Activated CD4-positive, alpha-beta T cell treated with anti-CD3 and anti-CD28 coated beads for 36 hours (primary cell): ENCODE measurements around the gene ITPK1. TPM values are rescaled to one million over a fixed set of nuclear protein-coding genes. Genes with fewer than 3 reads are reported as not detected.

ENCODE experiments used
- ATAC-seq: fragments of 200-7000 bp; cut with Tn5 transposase; one replicate; pipeline ENCODE4 v1.10.0; 2021; ENCODE audit warnings: mild to moderate bottlenecking, moderate library complexity
- CTCF ChIA-PET: fragments of 350-600 bp; sonication (Branson Sonifier 250); formaldehyde crosslinking; loops from one replicate; lab custom pipeline; 2021; ENCODE audit warnings: antibody characterized with exemption; lab: Charles Lee
- POLR2A ChIA-PET: fragments of 350-600 bp; sonication (Branson Sonifier 250); formaldehyde crosslinking; loops from one replicate; lab custom pipeline; 2021; ENCODE audit warnings: antibody characterized with exemption, inconsistent platforms; lab: Charles Lee
- DNase-seq: peaks from one replicate; pipeline ENCODE4 v3.0.0-alpha.2; 2020
- H3K27ac Mint-ChIP-seq: one replicate; pipeline ENCODE4 v1.8.0; 2021; ENCODE audit warnings: mixed read lengths
- H3K27me3 Mint-ChIP-seq: one replicate; pipeline ENCODE4 v1.8.0; 2021; ENCODE audit warnings: mixed read lengths
- H3K36me3 Mint-ChIP-seq: one replicate; pipeline ENCODE4 v1.8.0; 2021; ENCODE audit warnings: low read depth, mixed read lengths
- H3K4me1 Mint-ChIP-seq: one replicate; pipeline ENCODE4 v1.8.0; 2021; ENCODE audit warnings: mixed read lengths
- H3K4me3 Mint-ChIP-seq: one replicate; pipeline ENCODE4 v1.8.0; 2021; ENCODE audit warnings: mild to moderate bottlenecking, moderate library complexity, mixed read lengths
- H3K9me3 Mint-ChIP-seq: one replicate; pipeline ENCODE4 v1.8.0; 2021; ENCODE audit warnings: low read depth, mixed read lengths
- intact Hi-C, 2 experiments: fragments of 100-400 bp; cut with DNase I in 1 of 2; cut with micrococcal nuclease in 1 of 2; formaldehyde crosslinking; loops; one replicate each; pipeline versions ENCODE4 v1.14.2 to v1.15.1; 2022 to 2024; cut with DNase I, micrococcal nuclease
- total RNA-seq, 2 experiments: library from RNA; stranded (reverse); gene quantifications; one replicate each; pipeline ENCODE4 v1.2.3, GENCODE V29; 2021

ITPK1 gene
- total RNA-seq, 2 experiments from 2014 or later = 31.0 to 35.5 TPM

DNA sequence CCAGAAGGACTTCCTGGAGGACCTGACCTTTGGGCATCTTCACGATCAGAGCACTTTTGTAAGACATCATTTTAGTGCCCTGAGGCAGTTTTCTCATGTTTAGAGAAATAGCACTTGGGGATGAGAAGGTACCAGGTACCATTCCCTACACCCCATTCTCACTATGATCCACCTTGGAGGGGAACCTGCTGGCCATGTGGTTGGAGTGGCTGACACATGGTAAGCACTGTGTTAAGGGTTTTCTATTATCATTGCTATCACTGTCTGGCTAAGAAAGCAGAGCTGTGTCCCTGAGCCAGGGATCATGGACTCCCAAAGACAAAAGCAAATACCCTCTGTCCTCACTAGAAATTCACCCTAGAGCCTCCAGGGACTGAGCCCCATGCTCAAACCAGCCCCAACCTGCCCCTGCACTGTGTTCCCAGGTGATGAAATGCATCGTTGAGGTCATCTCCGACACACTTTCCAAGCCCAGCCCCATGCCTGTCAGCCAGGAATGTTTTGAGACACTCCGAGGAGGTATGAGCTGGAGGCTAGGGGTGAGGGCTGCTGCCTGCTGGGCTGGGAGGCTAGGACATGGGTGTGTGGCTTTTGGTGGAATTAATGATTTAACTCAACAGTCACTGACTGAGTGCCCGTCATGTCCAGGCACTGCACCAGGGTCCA lies 189.4 kb downstream of the ITPK1 start:
- Mint-ChIP-seq H3K36me3 (no peaks in the 10 kb centered on the region), H3K4me3 (no peak overlapping the region), H3K4me1 (peaks cover 3% of the 10 kb centered on the region), H3K27ac (no peak overlapping the region), H3K9me3 (no peaks in the 10 kb centered on the region), H3K27me3 (peaks cover 17% of the 10 kb centered on the region)
- no peak for DNase-seq
- CTCF ChIA-PET = no interaction called here
- intact Hi-C loops = no loop called here
- POLR2A ChIA-PET = no interaction called here
- no peak for ATAC-seq

GRCh38 chr14:92925446-92925845 lies 190.3 kb downstream of the ITPK1 start:
- H3K9me3 Mint-ChIP-seq = no peaks in the 10 kb centered on the region
- no peaks in the 10 kb centered on the region for H3K36me3 Mint-ChIP-seq
- POLR2A ChIA-PET = no interaction called here
- peaks cover 23% of the 10 kb centered on the region for H3K27me3 Mint-ChIP-seq
- no peak overlapping the region for H3K27ac Mint-ChIP-seq
- no peak for ATAC-seq
- H3K4me1 Mint-ChIP-seq = peaks cover 3% of the 10 kb centered on the region
- no peak for DNase-seq
- no peak overlapping the region for H3K4me3 Mint-ChIP-seq
- intact Hi-C loops = no loop called here
- CTCF ChIA-PET = no interaction called here

- intact Hi-C loops = no loop called here
- peaks cover 26% of the 10 kb centered on the region for H3K27me3 Mint-ChIP-seq
- peaks cover 3% of the 10 kb centered on the region for H3K4me1 Mint-ChIP-seq
- DNase-seq (no peak), ATAC-seq (no peak)
- no peak overlapping the region for H3K27ac Mint-ChIP-seq
- ChIA-PET POLR2A (no interaction called here), CTCF (no interaction called here)
- H3K4me3 Mint-ChIP-seq = no peak overlapping the region
- H3K36me3 Mint-ChIP-seq = no peaks in the 10 kb centered on the region
- H3K9me3 Mint-ChIP-seq = no peaks in the 10 kb centered on the region
These were observed 191.5 kb downstream of the ITPK1 start for GRCh38 chr14:92924247-92924646.

- intact Hi-C loops = no loop called here
- Mint-ChIP-seq H3K27me3 (peaks cover 28% of the 10 kb centered on the region), H3K4me1 (peaks cover 3% of the 10 kb centered on the region), H3K4me3 (no peak overlapping the region), H3K9me3 (no peaks in the 10 kb centered on the region), H3K27ac (no peak overlapping the region), H3K36me3 (no peaks in the 10 kb centered on the region)
- ATAC-seq (no peak), DNase-seq (no peak)
- ChIA-PET CTCF (no interaction called here), POLR2A (no interaction called here)
These were observed 192.0 kb downstream of the ITPK1 start for GRCh38 chr14:92923744-92924103.

DNA sequence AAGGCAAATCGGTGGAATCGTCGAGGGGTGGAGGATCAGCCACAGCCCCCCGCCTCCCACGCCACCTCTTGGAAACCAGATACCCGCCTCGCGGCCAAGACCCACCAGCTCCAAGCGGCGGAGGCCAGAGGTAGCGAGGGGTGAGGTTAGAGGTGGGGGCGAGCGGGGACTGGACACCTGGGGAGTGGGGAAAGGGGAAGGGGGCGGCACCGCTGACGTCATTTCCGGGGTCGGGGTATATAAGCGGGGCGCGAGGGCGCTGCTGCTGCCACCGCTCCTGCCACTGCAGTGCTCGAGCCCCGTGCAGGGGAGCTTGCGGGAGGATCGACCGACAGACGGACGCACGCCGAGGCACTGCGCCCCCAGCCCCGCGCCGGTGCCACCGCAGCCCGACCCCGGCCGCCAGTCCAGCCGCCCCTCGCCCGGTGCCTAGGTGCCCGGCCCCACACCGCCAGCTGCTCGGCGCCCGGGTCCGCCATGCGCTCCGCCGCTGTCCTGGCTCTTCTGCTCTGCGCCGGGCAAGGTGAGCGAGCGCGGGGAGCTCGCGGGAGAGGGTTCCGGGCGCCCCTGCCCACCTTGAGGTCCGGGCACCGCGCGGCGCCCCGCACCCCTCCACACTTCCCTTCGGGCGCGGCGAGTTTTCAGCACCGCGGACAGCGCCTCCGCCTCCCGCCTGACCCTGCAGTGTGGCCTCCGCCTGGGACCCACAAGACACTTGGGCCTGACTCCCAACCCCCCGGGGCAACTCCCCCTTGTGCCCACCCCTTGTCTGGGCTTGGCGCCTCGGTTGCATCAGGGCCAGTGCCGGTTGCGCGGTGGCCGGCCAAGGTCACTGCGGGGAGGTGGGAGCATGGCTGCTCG lies 192.6 kb downstream of the ITPK1 start, which contains the start of gene CHGA:
Gene CHGA, plus strand, starts transcription at position 268 of the 861 bp plus-strand sequence. Its CDS starts 210 bp downstream, at position 478.
- Mint-ChIP-seq H3K27me3 (peaks cover 31% of the 10 kb centered on the region), H3K27ac (no peak within 1 kb of the TSS), H3K36me3 (no peaks in the 10 kb centered on the region), H3K4me1 (peaks cover 3% of the 10 kb centered on the region), H3K9me3 (no peaks in the 10 kb centered on the region), H3K4me3 (no peak within 1 kb of the TSS)
- intact Hi-C loops = no loop called here
- DNase-seq (peak; percentile 71), ATAC-seq (peak; percentile 72)
- POLR2A ChIA-PET = no interaction called here
- CTCF ChIA-PET = no interaction called here

DNA sequence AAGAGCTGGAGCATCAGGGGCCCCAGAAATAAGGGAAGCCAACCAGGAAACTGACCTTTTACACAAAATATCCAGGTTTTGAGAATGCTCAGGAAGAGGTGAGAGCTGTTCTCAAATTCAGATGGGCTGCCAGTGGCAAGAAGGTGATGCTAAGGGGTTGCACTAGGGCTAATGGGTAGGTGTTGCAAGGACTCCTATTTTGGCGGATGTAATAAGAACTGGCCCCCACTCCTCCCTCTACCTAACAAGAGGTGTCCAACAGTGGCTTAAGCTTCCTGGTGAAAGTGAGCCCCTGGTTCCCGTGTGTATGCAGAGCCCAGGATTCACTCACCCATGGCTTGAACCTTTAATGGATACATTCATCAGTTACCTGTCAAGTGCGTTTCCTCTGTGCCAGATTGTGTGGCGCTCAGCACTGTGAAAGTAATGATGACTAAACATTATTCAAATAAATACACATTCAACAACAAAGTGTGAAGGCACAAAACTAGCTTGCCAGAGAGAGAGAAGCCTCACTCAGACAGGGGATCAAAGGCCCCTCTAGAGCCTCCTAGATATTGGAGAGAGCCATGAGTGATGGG lies 193.5 kb downstream of the ITPK1 start:
- peaks cover 31% of the 10 kb centered on the region for H3K27me3 Mint-ChIP-seq
- ATAC-seq = no peak
- no peaks in the 10 kb centered on the region for H3K36me3 Mint-ChIP-seq
- no peak overlapping the region for H3K4me3 Mint-ChIP-seq
- no peaks in the 10 kb centered on the region for H3K9me3 Mint-ChIP-seq
- POLR2A ChIA-PET = no interaction called here
- CTCF ChIA-PET = no interaction called here
- H3K27ac Mint-ChIP-seq = no peak overlapping the region
- DNase-seq = no peak
- intact Hi-C loops = no loop called here
- peaks cover 3% of the 10 kb centered on the region for H3K4me1 Mint-ChIP-seq

- Mint-ChIP-seq H3K36me3 (no peaks in the 10 kb centered on the region), H3K27ac (no peak overlapping the region), H3K4me3 (no peak overlapping the region), H3K27me3 (peaks cover 31% of the 10 kb centered on the region), H3K9me3 (no peaks in the 10 kb centered on the region), H3K4me1 (peaks cover 3% of the 10 kb centered on the region)
- ATAC-seq (no peak), DNase-seq (no peak)
- CTCF ChIA-PET = no interaction called here
- intact Hi-C loops = no loop called here
- POLR2A ChIA-PET = no interaction called here
These were observed 195.7 kb downstream of the ITPK1 start for GRCh38 chr14:92920001-92920400.

GRCh38 chr14:92917956-92918355 lies 197.8 kb downstream of the ITPK1 start:
- DNase-seq = no peak
- POLR2A ChIA-PET = no interaction called here
- peaks cover 3% of the 10 kb centered on the region for H3K4me1 Mint-ChIP-seq
- CTCF ChIA-PET = no interaction called here
- no peaks in the 10 kb centered on the region for H3K9me3 Mint-ChIP-seq
- intact Hi-C loops = no loop called here
- H3K27me3 Mint-ChIP-seq = peaks cover 32% of the 10 kb centered on the region
- H3K4me3 Mint-ChIP-seq = no peak overlapping the region
- no peak overlapping the region for H3K27ac Mint-ChIP-seq
- H3K36me3 Mint-ChIP-seq = no peaks in the 10 kb centered on the region
- ATAC-seq = no peak

DNA sequence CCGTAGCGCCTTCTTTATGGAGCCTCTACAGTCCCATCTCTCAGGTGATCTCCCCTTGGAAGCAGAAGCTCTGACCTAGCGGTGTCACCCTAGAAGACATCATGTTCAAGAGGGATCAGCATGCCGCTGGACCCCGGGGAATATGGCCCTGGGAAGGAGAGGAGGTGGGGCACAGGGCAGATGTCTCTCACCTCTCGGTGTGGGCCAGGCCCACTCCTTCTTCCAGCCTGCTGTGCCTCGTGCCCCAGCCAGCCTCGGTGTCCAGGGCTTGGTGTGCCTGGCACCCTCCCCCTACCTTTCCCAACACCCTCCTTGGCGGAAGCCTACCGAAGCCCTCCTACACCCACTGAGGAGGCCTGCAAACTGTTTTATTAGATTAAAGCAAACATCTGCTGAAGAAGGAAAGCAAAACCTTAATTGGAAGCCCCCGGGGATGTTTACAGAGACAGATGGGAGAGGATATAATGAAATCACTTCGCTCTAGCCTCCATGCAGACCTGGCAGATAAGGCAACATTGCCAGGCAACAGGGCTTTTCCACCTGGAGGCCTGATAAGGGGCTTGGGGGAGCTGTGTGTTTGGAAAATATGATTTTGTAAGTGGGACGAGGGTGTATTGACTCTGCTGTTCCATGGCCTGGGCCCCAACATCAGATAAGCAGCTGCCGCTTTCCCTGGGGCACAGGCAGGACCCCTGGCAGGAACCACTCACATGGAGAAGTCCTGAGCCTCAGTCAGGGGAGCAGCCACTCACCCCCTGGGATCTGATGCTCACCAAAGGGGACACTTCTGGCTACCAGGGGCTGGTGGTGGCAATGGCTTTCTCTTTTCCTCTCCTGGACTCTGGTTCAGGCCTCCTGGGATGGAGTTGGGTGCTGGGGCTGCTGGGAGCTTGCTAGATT lies 198.4 kb downstream of the ITPK1 start:
- POLR2A ChIA-PET = no interaction called here
- Mint-ChIP-seq H3K9me3 (no peaks in the 10 kb centered on the region), H3K4me1 (no peaks in the 10 kb centered on the region), H3K4me3 (no peak overlapping the region), H3K27ac (no peak overlapping the region), H3K36me3 (no peaks in the 10 kb centered on the region), H3K27me3 (peaks cover 27% of the 10 kb centered on the region)
- intact Hi-C loops = no loop called here
- no peak for DNase-seq
- CTCF ChIA-PET = no interaction called here
- ATAC-seq = no peak

GRCh38 chr14:92916201-92916600 lies 199.5 kb downstream of the ITPK1 start:
- intact Hi-C loops = no loop called here
- no peaks in the 10 kb centered on the region for H3K36me3 Mint-ChIP-seq
- H3K27ac Mint-ChIP-seq = no peak overlapping the region
- DNase-seq (no peak), ATAC-seq (no peak)
- H3K9me3 Mint-ChIP-seq = no peaks in the 10 kb centered on the region
- ChIA-PET CTCF (interaction anchor here (1.3 kb wide), 1 partner anchor 13 kb away, joined by 4 read pairs; no protein-coding TSS in a partner anchor), POLR2A (no interaction called here)
- H3K27me3 Mint-ChIP-seq = peaks cover 19% of the 10 kb centered on the region
- no peak overlapping the region for H3K4me3 Mint-ChIP-seq
- no peaks in the 10 kb centered on the region for H3K4me1 Mint-ChIP-seq

DNA sequence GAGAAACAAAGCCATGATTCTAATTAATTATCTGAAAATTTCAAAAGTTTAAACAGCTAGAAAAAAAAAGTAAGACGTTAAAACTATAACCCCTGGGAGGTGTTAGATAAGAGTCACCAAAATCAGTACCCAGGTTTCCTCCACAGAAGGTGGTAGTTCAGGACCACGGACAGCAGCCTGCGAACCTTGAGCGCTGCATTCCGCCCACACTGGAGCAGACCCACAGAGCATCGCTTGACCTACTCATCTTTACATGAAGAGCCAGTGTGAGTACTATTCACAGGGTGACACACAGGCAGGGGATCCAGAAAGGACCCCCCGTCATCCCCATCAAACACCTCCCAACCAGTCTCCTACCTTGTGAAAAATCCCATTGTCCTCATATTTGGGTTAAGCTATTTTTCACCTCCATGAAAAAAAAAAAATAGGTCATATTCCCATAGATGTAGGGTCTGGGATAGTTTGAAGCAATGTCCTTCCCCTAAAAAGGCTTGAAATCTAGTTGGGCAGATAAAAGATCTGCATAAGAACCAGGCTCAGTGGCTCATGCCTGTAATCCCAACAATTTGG lies 201.6 kb downstream of the ITPK1 start:
- Mint-ChIP-seq H3K9me3 (no peaks in the 10 kb centered on the region), H3K27ac (no peak overlapping the region), H3K4me1 (no peaks in the 10 kb centered on the region), H3K4me3 (no peak overlapping the region), H3K36me3 (no peaks in the 10 kb centered on the region), H3K27me3 (peaks cover 16% of the 10 kb centered on the region)
- no peak for ATAC-seq
- intact Hi-C loops = no loop called here
- CTCF ChIA-PET = interaction anchor here (0.7 kb wide), 1 partner anchor 70 kb away, joined by 3 read pairs; no protein-coding TSS in a partner anchor
- peak; percentile 73 for DNase-seq
- POLR2A ChIA-PET = no interaction called here
